PFSK-1 (cell line): Measurements from ENCODE around the gene TMEM109.

Experiments used
- FOXP2 ChIP-seq: optimal IDR thresholded peaks from 2 replicates; pipeline ENCODE3; 2011; ENCODE audit warnings: borderline replicate concordance, control low read depth, inconsistent platforms; ENCODE audit not compliant: insufficient read depth; ENCODE audit errors: extremely low read length, extremely low read depth
- POLR2AphosphoS5 ChIP-seq: IDR thresholded peaks from 2 replicates; pipeline ENCODE4 v1.6.1; 2012; ENCODE audit warnings: low read depth, mild to moderate bottlenecking, control low read depth, low read length, moderate library complexity
- SIN3A ChIP-seq: IDR thresholded peaks from 2 replicates; pipeline ENCODE4 v1.6.1; 2012; ENCODE audit warnings: mild to moderate bottlenecking, low read length, moderate library complexity, borderline replicate concordance; ENCODE audit not compliant: insufficient read depth
- TAF1 ChIP-seq: IDR thresholded peaks from 2 replicates; pipeline ENCODE4 v1.6.1; 2012; ENCODE audit warnings: low read length, control low read depth, borderline replicate concordance; ENCODE audit not compliant: insufficient read depth
- TF ChIP-seq, protein P1 (sequence below), 2 experiments: IDR thresholded peaks; 2 replicates each; pipeline versions ENCODE4 v1.6.1 to v1.8.0; 2011 to 2012; ENCODE audit warnings: low read depth in 2 of 2, low read length in 2 of 2, control low read depth in 1 of 2, inconsistent platforms in 1 of 2, mild to moderate bottlenecking in 1 of 2, moderate library complexity in 1 of 2; ENCODE audit not compliant: insufficient read depth in 1 of 2

The TMEM109 gene

DNA sequence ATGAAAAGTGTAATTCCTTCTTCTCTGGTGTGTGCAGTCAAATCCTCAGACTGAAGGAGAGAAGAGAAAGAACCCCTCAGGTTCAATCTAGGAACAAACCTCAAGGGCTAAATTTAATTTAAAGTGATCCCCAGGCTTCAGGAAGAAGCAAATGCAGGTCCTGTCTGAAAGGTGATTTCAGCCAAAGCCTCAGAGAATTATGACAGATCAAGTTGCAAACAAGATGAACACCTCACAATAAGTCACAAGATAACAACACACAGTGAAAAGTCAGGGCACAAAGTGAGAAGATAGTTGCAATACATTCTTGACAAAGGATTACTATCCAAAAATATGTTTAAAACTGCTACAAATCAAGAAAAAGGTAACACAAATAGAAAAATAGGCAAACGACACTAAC is 34.9 kb upstream of the TMEM109 start:
- TF ChIP-seq TAF1: no peak
- TF ChIP-seq, protein P1, sequence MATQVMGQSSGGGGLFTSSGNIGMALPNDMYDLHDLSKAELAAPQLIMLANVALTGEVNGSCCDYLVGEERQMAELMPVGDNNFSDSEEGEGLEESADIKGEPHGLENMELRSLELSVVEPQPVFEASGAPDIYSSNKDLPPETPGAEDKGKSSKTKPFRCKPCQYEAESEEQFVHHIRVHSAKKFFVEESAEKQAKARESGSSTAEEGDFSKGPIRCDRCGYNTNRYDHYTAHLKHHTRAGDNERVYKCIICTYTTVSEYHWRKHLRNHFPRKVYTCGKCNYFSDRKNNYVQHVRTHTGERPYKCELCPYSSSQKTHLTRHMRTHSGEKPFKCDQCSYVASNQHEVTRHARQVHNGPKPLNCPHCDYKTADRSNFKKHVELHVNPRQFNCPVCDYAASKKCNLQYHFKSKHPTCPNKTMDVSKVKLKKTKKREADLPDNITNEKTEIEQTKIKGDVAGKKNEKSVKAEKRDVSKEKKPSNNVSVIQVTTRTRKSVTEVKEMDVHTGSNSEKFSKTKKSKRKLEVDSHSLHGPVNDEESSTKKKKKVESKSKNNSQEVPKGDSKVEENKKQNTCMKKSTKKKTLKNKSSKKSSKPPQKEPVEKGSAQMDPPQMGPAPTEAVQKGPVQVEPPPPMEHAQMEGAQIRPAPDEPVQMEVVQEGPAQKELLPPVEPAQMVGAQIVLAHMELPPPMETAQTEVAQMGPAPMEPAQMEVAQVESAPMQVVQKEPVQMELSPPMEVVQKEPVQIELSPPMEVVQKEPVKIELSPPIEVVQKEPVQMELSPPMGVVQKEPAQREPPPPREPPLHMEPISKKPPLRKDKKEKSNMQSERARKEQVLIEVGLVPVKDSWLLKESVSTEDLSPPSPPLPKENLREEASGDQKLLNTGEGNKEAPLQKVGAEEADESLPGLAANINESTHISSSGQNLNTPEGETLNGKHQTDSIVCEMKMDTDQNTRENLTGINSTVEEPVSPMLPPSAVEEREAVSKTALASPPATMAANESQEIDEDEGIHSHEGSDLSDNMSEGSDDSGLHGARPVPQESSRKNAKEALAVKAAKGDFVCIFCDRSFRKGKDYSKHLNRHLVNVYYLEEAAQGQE (IDR thresholded peaks at IDR 0.05; ENCODE audit: insufficient read depth in 1 of 2, low read depth in 2 of 2, low read length in 2 of 2): no peak
- no peak for TF ChIP-seq POLR2AphosphoS5
- no peak for TF ChIP-seq FOXP2
- no peak for TF ChIP-seq SIN3A

- TF ChIP-seq POLR2AphosphoS5: no peak
- no peak for TF ChIP-seq SIN3A
- TF ChIP-seq, protein P1 (IDR thresholded peaks at IDR 0.05; ENCODE audit: insufficient read depth in 1 of 2, low read depth in 2 of 2, low read length in 2 of 2): no peak
- no peak for TF ChIP-seq FOXP2
- no peak for TF ChIP-seq TAF1
Measured at GRCh38 chr11:60879971-60880588, 33.9 kb upstream of the TMEM109 start.

- TF ChIP-seq POLR2AphosphoS5 (no peak), FOXP2 (no peak), TAF1 (no peak), SIN3A (no peak)
- TF ChIP-seq, protein P1 (IDR thresholded peaks at IDR 0.05; ENCODE audit: insufficient read depth in 1 of 2, low read depth in 2 of 2, low read length in 2 of 2): no peak
Measured at GRCh38 chr11:60880643-60881282, 33.2 kb upstream of the TMEM109 start.

DNA sequence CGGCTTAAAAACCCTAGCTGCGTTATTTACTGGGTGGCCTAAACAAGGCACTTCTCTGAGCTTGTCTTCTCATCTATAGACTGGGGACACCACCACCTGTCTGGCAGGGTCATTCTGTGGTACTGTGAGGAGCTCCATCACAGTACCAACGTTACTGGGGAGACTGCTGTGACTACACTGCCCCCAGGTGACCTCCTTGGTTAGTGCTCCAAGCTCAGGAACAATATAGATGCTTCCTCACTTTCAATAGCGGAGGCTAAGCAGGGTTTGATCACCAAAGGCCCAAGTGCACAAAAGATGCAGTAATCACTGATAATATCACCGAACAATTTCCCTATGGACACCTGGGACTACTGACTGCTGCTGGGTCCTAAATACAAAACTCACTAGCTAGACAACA is 26.4 kb upstream of the TMEM109 start:
- TF ChIP-seq, protein P1 (IDR thresholded peaks at IDR 0.05; ENCODE audit: insufficient read depth in 1 of 2, low read depth in 2 of 2, low read length in 2 of 2): no peak
- no peak for TF ChIP-seq FOXP2
- no peak for TF ChIP-seq POLR2AphosphoS5
- TF ChIP-seq SIN3A: no peak
- TF ChIP-seq TAF1: no peak
